GM23338 (cell line): ENCODE data around the gene FREY1.

Experiments
- CTCF ChIP-seq, 2 experiments: fragments of 200-600 bp in 1 of 2; sonication (generic) in 1 of 2; conservative IDR thresholded peaks; 2 replicates each; pipeline versions ENCODE4 v1.5.1 to v1.6.1; 2016 to 2017; ENCODE audit warnings: antibody characterized with exemption in 2 of 2, low read depth in 2 of 2, mild to moderate bottlenecking in 2 of 2, moderate library complexity in 1 of 2
- EZH2 ChIP-seq: fragments of 200-600 bp; sonication (generic); IDR thresholded peaks from one replicate; pipeline ENCODE4 v1.8.0; 2017; ENCODE audit warnings: antibody characterized with exemption, mild to moderate bottlenecking, low read depth; ENCODE audit not compliant: unreplicated experiment
- EZH2phosphoT487 ChIP-seq: fragments of 200-600 bp; sonication (generic); IDR thresholded peaks from one replicate; pipeline ENCODE4 v1.8.1; 2018; ENCODE audit warnings: antibody characterized with exemption; ENCODE audit not compliant: unreplicated experiment
- JUNB ChIP-seq: IDR thresholded peaks from one replicate; pipeline ENCODE4 v1.6.1; 2016; ENCODE audit warnings: antibody characterized with exemption; ENCODE audit not compliant: unreplicated experiment
- POLR2AphosphoS5 ChIP-seq: IDR thresholded peaks from 2 replicates; pipeline ENCODE4 v1.6.1; 2016; ENCODE audit warnings: antibody characterized with exemption, low read depth
- REST ChIP-seq: IDR thresholded peaks from one replicate; pipeline ENCODE4 v1.6.1; 2018; ENCODE audit warnings: antibody characterized with exemption; ENCODE audit not compliant: unreplicated experiment
- STAT1 ChIP-seq: IDR thresholded peaks from one replicate; pipeline ENCODE4 v1.6.1; 2016; ENCODE audit warnings: antibody characterized with exemption; ENCODE audit not compliant: unreplicated experiment
- ZNF331 ChIP-seq: fragments of 250-450 bp; sonication (Bioruptor Pico); IDR thresholded peaks from 2 replicates; pipeline ENCODE4 v1.5.0; 2020; ENCODE audit warnings: low read depth, mild to moderate bottlenecking, moderate library complexity

GRCh38 chr11:45933131-45933831, 26.2 kb upstream of the FREY1 start:
- TF ChIP-seq EZH2: no peak
- TF ChIP-seq CTCF (conservative IDR thresholded peaks at IDR 0.05; ENCODE audit: low read depth in 2 of 2): no peak
- no peak for TF ChIP-seq POLR2AphosphoS5
- TF ChIP-seq REST: no peak
- TF ChIP-seq JUNB: no peak
- no peak for TF ChIP-seq EZH2phosphoT487
- TF ChIP-seq ZNF331 (CRISPR knock-in tag): no peak
- TF ChIP-seq STAT1: no peak
